ENCODE measurements around the gene FEM1C.
"Not testable (repeated sequence)": the region's sequence is repeated elsewhere in the genome, so short reads cannot be mapped to it uniquely, and the experiment has no call there.

Gene FEM1C

GRCh38 chr5:115520191-115520590 lies 24.4 kb downstream of the FEM1C start:
- DNase-seq (ENCODE audit: low read depth, low spot score): no peak

GRCh38 chr5:115516372-115516771 lies 28.2 kb downstream of the FEM1C start:
- DNase-seq (ENCODE audit: low read depth, low spot score): no peak

GRCh38 chr5:115514220-115514619 lies 30.4 kb downstream of the FEM1C start:
- no peak for DNase-seq (ENCODE audit: low read depth, low spot score)

- no peak for DNase-seq (ENCODE audit: low read depth, low spot score)
Measured at GRCh38 chr5:115511632-115512031, 32.9 kb downstream of the FEM1C start.

- DNase-seq (ENCODE audit: low read depth, low spot score): no peak
Measured at GRCh38 chr5:115510145-115510645, 34.4 kb downstream of the FEM1C start.

- DNase-seq (ENCODE audit: low read depth, low spot score): no peak
Measured at GRCh38 chr5:115509547-115509946, 35.0 kb downstream of the FEM1C start.

- DNase-seq (ENCODE audit: low read depth, low spot score): no peak
Measured at GRCh38 chr5:115507681-115508080, 36.9 kb downstream of the FEM1C start.

GRCh38 chr5:115503420-115503819 lies 41.2 kb downstream of the FEM1C start:
- no peak for DNase-seq (ENCODE audit: low read depth, low spot score)

- no peak for DNase-seq (ENCODE audit: low read depth, low spot score)
Measured at GRCh38 chr5:115501464-115502210, 42.9 kb downstream of the FEM1C start.

- no peak for DNase-seq (ENCODE audit: low read depth, low spot score)
Measured at GRCh38 chr5:115500225-115500624, 44.4 kb downstream of the FEM1C start.

- no peak for DNase-seq (ENCODE audit: low read depth, low spot score)
Measured at GRCh38 chr5:115496936-115497576, 47.5 kb downstream of the FEM1C start.

GRCh38 chr5:115494570-115495289 lies 49.8 kb downstream of the FEM1C start:
- DNase-seq (ENCODE audit: low read depth, low spot score): no peak

GRCh38 chr5:115490596-115490995 lies 54.0 kb downstream of the FEM1C start:
- DNase-seq (ENCODE audit: low read depth, low spot score): no peak

- no peak for DNase-seq (ENCODE audit: low read depth, low spot score)
Measured at GRCh38 chr5:115489733-115490132, 54.8 kb downstream of the FEM1C start.

- DNase-seq (ENCODE audit: low read depth, low spot score): no peak
Measured at GRCh38 chr5:115487756-115488155, 56.8 kb downstream of the FEM1C start.

- DNase-seq (ENCODE audit: low read depth, low spot score): no peak
Measured at GRCh38 chr5:115487168-115487567, 57.4 kb downstream of the FEM1C start.

- no peak for DNase-seq (ENCODE audit: low read depth, low spot score)
Measured at GRCh38 chr5:115486728-115487127, 57.8 kb downstream of the FEM1C start.

GRCh38 chr5:115484368-115484767 lies 60.2 kb downstream of the FEM1C start:
- no peak for DNase-seq (ENCODE audit: low read depth, low spot score)

GRCh38 chr5:115480900-115481299 lies 63.7 kb downstream of the FEM1C start:
- no peak for DNase-seq (ENCODE audit: low read depth, low spot score)

- no peak for DNase-seq (ENCODE audit: low read depth, low spot score)
Measured at GRCh38 chr5:115480271-115480670, 64.3 kb downstream of the FEM1C start.

- DNase-seq (ENCODE audit: low read depth, low spot score): not testable (repeated sequence)
Measured at GRCh38 chr5:115479166-115479873, 65.3 kb downstream of the FEM1C start.

- DNase-seq (ENCODE audit: low read depth, low spot score): no peak
Measured at GRCh38 chr5:115478281-115478680, 66.3 kb downstream of the FEM1C start.

All from brain pericyte (primary cell).